ENCODE measurements around the gene SYNDIG1.

The SYNDIG1 gene

GRCh38 chr20:24699321-24700165, 230.1 kb downstream of the SYNDIG1 start:
- no peak for DNase-seq

- no peak for DNase-seq
These were observed 230.9 kb downstream of the SYNDIG1 start for GRCh38 chr20:24700166-24700860.

- DNase-seq = no peak
These were observed 231.6 kb downstream of the SYNDIG1 start for GRCh38 chr20:24701027-24701426.

- DNase-seq = no peak
These were observed 232.2 kb downstream of the SYNDIG1 start for GRCh38 chr20:24701668-24702067.

GRCh38 chr20:24702501-24703283, 233.3 kb downstream of the SYNDIG1 start:
- no peak for DNase-seq

GRCh38 chr20:24703284-24703610, 233.8 kb downstream of the SYNDIG1 start:
- DNase-seq = no peak

GRCh38 chr20:24704899-24705298, 235.5 kb downstream of the SYNDIG1 start:
- no peak for DNase-seq

- no peak for DNase-seq
These were observed 236.1 kb downstream of the SYNDIG1 start for GRCh38 chr20:24705486-24705885.

GRCh38 chr20:24708411-24709295, 239.2 kb downstream of the SYNDIG1 start:
- DNase-seq = no peak

All from activated gamma-delta T cell treated with Interleukin-2 at 50 U/mL for 16 hours (primary cell).